SK-N-SH (cell line): ENCODE measurements around the gene AP2A2. TPM values are rescaled to one million over a fixed set of nuclear protein-coding genes. Genes with fewer than 3 reads are reported as not detected.

Experiments used
- CTCF ChIA-PET: fragments of 300-600, 350-600 bp; formaldehyde crosslinking; extraction: SDS; loops from one replicate; lab custom pipeline; 2021; lab: Yijun Ruan, JAX
- POLR2A ChIA-PET: fragments of 350-600 bp; sonication (Branson Sonifier 250); formaldehyde crosslinking; extraction: SDS; loops from one replicate; lab custom pipeline; 2020; ENCODE audit warnings: antibody characterized with exemption, inconsistent platforms; lab: Yijun Ruan, JAX
- DNase-seq: peaks from one replicate; pipeline ENCODE4 v3.0.0; 2012
- H2AFZ ChIP-seq: fragments of 200-600 bp; sonication (generic); 2 replicates; pipeline ENCODE4 v1.8.1; 2016; ENCODE audit warnings: antibody characterized with exemption, mild to moderate bottlenecking, low read depth
- H3F3A ChIP-seq: fragments of 200-600 bp; sonication (generic); replicated peaks from 2 replicates; pipeline ENCODE3; 2016; ENCODE audit warnings: antibody characterized with exemption, mild to moderate bottlenecking; ENCODE audit not compliant: insufficient read depth
- H3K27ac ChIP-seq, 2 experiments: fragments of 200-500 bp in 1 of 2; fragments of 200-600 bp in 1 of 2; sonication (Bioruptor generic) in 1 of 2; sonication (generic), shearing (Covaris generic) in 1 of 2; 2 replicates each; pipeline versions ENCODE4 v1.5.1 to v1.6.1; 2014 to 2016; ENCODE audit warnings: low read depth in 2 of 2, inconsistent platforms in 1 of 2, low read length in 1 of 2, mild to moderate bottlenecking in 1 of 2, mixed read lengths in 1 of 2
- H3K27me3 ChIP-seq: fragments of 200-600 bp; sonication (generic), shearing (Covaris generic); 2 replicates; pipeline ENCODE4 v1.6.1; 2016; ENCODE audit warnings: mixed run types; ENCODE audit not compliant: insufficient read depth
- H3K36me3 ChIP-seq, 2 experiments: fragments of 200-500 bp in 1 of 2; fragments of 200-600 bp in 1 of 2; sonication (Bioruptor generic) in 1 of 2; sonication (generic) in 1 of 2; replicated peaks in 1 of 2; 2 replicates each; pipeline versions ENCODE3 to v1.5.1; 2014 to 2016; ENCODE audit warnings: low read length in 1 of 2, mild to moderate bottlenecking in 1 of 2; ENCODE audit not compliant: insufficient read depth in 2 of 2, control insufficient read depth in 1 of 2
- H3K4me1 ChIP-seq, 2 experiments: fragments of 200-500 bp in 1 of 2; fragments of 200-600 bp in 1 of 2; sonication (Bioruptor generic) in 1 of 2; sonication (generic), shearing (Covaris generic) in 1 of 2; 2 replicates each; pipeline versions ENCODE4 v1.5.1 to v1.6.1; 2014 to 2016; ENCODE audit warnings: low read depth in 1 of 2, low read length in 1 of 2, mixed run types in 1 of 2; ENCODE audit not compliant: insufficient read depth in 2 of 2, control insufficient read depth in 1 of 2
- H3K4me2 ChIP-seq: fragments of 200-600 bp; sonication (generic), shearing (Covaris generic); 2 replicates; pipeline ENCODE4 v1.6.1; 2017; ENCODE audit warnings: mixed run types
- H3K4me3 ChIP-seq, 2 experiments: fragments of 200-500 bp in 1 of 2; fragments of 200-600 bp in 1 of 2; sonication (Bioruptor generic) in 1 of 2; sonication (generic), shearing (Covaris generic) in 1 of 2; 2 replicates each; pipeline versions ENCODE4 v1.5.1 to v1.8.1; 2014 to 2016; ENCODE audit warnings: low read depth in 2 of 2, inconsistent platforms in 1 of 2, low read length in 1 of 2, mild to moderate bottlenecking in 1 of 2, mixed read lengths in 1 of 2, moderate library complexity in 1 of 2
- H3K79me2 ChIP-seq: fragments of 200-600 bp; sonication (generic); 2 replicates; pipeline ENCODE4 v1.8.1; 2017; ENCODE audit warnings: mild to moderate bottlenecking; ENCODE audit not compliant: insufficient read depth
- H3K9ac ChIP-seq: fragments of 200-600 bp; sonication (generic); 2 replicates; pipeline ENCODE4 v1.6.1; 2017; ENCODE audit warnings: mixed run types
- H3K9me2 ChIP-seq: fragments of 200-600 bp; sonication (generic); 2 replicates; pipeline ENCODE4 v1.6.1; 2017; ENCODE audit warnings: mixed run types
- H3K9me3 ChIP-seq: fragments of 200-600 bp; sonication (generic); 2 replicates; pipeline ENCODE4 v1.6.1; 2017; ENCODE audit warnings: mixed run types, mild to moderate bottlenecking, moderate library complexity
- H4K20me1 ChIP-seq: fragments of 200-600 bp; sonication (generic); 2 replicates; pipeline ENCODE4 v1.6.1; 2017; ENCODE audit warnings: mild to moderate bottlenecking, mixed run types; ENCODE audit not compliant: insufficient read depth
- CHD2 ChIP-seq: fragments of 150-350 bp; IDR thresholded peaks from 2 replicates; pipeline ENCODE4 v1.6.1; 2018; ENCODE audit warnings: low read length; ENCODE audit not compliant: partially characterized antibody
- CTCF ChIP-seq: fragments of 200-600 bp; sonication (generic); IDR thresholded peaks from 2 replicates; pipeline ENCODE4 v1.6.1; 2017; ENCODE audit warnings: antibody characterized with exemption, mild to moderate bottlenecking, moderate library complexity
- ELF1 ChIP-seq: IDR thresholded peaks from 2 replicates; pipeline ENCODE4 v1.4.0; 2012
- EP300 ChIP-seq, 2 experiments: IDR thresholded peaks; 2 replicates each; pipeline versions ENCODE4 v1.4.0 to v1.6.1; 2012; ENCODE audit warnings: borderline replicate concordance in 1 of 2, low read depth in 1 of 2, low read length in 1 of 2
- EZH2phosphoT487 ChIP-seq: fragments of 200-600 bp; sonication (generic); IDR thresholded peaks from 2 replicates; pipeline ENCODE4 v1.6.1; 2017; ENCODE audit warnings: low read depth, mixed run types, mild to moderate bottlenecking, antibody characterized with exemption, moderate library complexity, borderline replicate concordance
- FOSL2 ChIP-seq: IDR thresholded peaks from 2 replicates; pipeline ENCODE4 v1.4.0; 2012; ENCODE audit warnings: low read depth, mild to moderate bottlenecking, moderate library complexity, borderline replicate concordance
- FOXJ3 ChIP-seq: sonication (generic); formaldehyde crosslinking; IDR thresholded peaks from 2 replicates; pipeline ENCODE4 v1.5.1; 2020; ENCODE audit warnings: mild to moderate bottlenecking, missing genetic modification reagents
- GATA2 ChIP-seq: sonication (generic); formaldehyde crosslinking; IDR thresholded peaks from 2 replicates; pipeline ENCODE4 v1.5.0; 2020; ENCODE audit warnings: mild to moderate bottlenecking, missing genetic modification reagents
- JUND ChIP-seq: IDR thresholded peaks from 2 replicates; pipeline ENCODE4 v1.4.0; 2012
- MAX ChIP-seq: IDR thresholded peaks from 2 replicates; pipeline ENCODE4 v1.4.0; 2012; ENCODE audit warnings: low read depth
- MEF2A ChIP-seq: IDR thresholded peaks from 2 replicates; pipeline ENCODE4 v1.4.0; 2012; ENCODE audit warnings: low read depth, borderline replicate concordance
- MXI1 ChIP-seq: IDR thresholded peaks from 2 replicates; pipeline ENCODE4 v1.6.1; 2012; ENCODE audit warnings: mild to moderate bottlenecking, low read depth, low read length, improper control_type of control experiment
- NRF1 ChIP-seq: IDR thresholded peaks from 2 replicates; pipeline ENCODE4 v1.6.1; 2012; ENCODE audit warnings: low read depth, mild to moderate bottlenecking, low read length
- PBX3 ChIP-seq: IDR thresholded peaks from 2 replicates; pipeline ENCODE4; 2012
- POLR2AphosphoS5 ChIP-seq: IDR thresholded peaks from 2 replicates; pipeline ENCODE4 v1.6.1; 2012; ENCODE audit warnings: low read depth, low read length
- RAD21 ChIP-seq: IDR thresholded peaks from 2 replicates; pipeline ENCODE4 v1.6.1; 2012; ENCODE audit warnings: mild to moderate bottlenecking, low read length
- RCOR1 ChIP-seq: fragments of 150-350 bp; IDR thresholded peaks from 2 replicates; pipeline ENCODE4 v1.6.1; 2017; ENCODE audit warnings: antibody characterized with exemption, low read length
- RFX5 ChIP-seq: IDR thresholded peaks from 2 replicates; pipeline ENCODE4 v1.6.1; 2012; ENCODE audit warnings: mild to moderate bottlenecking, improper control_type of control experiment, low read length
- SIN3A ChIP-seq: IDR thresholded peaks from 2 replicates; pipeline ENCODE4 v1.6.1; 2012; ENCODE audit warnings: low read depth, mild to moderate bottlenecking, low read length, moderate library complexity, borderline replicate concordance
- TAF1 ChIP-seq: IDR thresholded peaks from 2 replicates; pipeline ENCODE4 v1.6.1; 2012; ENCODE audit warnings: low read depth, mild to moderate bottlenecking, low read length, moderate library complexity, borderline replicate concordance
- TCF12 ChIP-seq: IDR thresholded peaks from 2 replicates; pipeline ENCODE4 v1.4.0; 2012
- USF2 ChIP-seq: fragments of 150-350 bp; IDR thresholded peaks from 2 replicates; pipeline ENCODE4 v1.6.1; 2017; ENCODE audit warnings: antibody characterized with exemption, low read length, low read depth, borderline replicate concordance
- WGBS: methylation state at CpG from one replicate; pipeline ENCODE4 v1.1.6; 2017; ENCODE audit warnings: low lambda C conversion rate; 5-methylcytosine and 5-hydroxymethylcytosine counted together
- polyA plus RNA-seq, 3 experiments: library from polyadenylated mRNA; depleted of rRNA; stranded (reverse); fragments of >200 nt; gene quantifications; 2 replicates each; pipeline ENCODE4 v1.2.3, GENCODE V29; 2012

AP2A2 gene
- polyA plus RNA-seq, 1 of the 3 experiments (the other 2 are of a cell fraction), result 42.7 TPM

GRCh38 chr11:926341-926916 is 759 bp downstream of the AP2A2 start:
- Histone ChIP-seq H4K20me1 (peaks cover 44% of the 10 kb centered on the region), H2AFZ (peak overlapping the region; percentile 17; the same call in 1 of the 2 replicates), H3K4me1 (peaks cover 0 to 31% of the 10 kb centered on the region in 2 experiments; a peak in 1 of 4 replicates), H3K27me3 (no peaks in the 10 kb centered on the region), H3K36me3 (peaks cover 8 to 9% of the 10 kb centered on the region in 2 experiments), H3K27ac (peak overlapping the region; percentile 64 to 92; a peak in 3 of 4 replicates), H3K4me3 (peak overlapping the region; percentile 69 to 82), H3K4me2 (peak overlapping the region; percentile 76), H3K9ac (peak overlapping the region; percentile 77), H3K79me2 (peaks cover 52% of the 10 kb centered on the region), H3K9me2 (no peaks in the 10 kb centered on the region), H3F3A (peaks cover 8% of the 10 kb centered on the region), H3K9me3 (no peaks in the 10 kb centered on the region)
- DNase-seq, result peak; percentile 89
- ChIA-PET CTCF (interaction anchor here (1.6 to 3.6 kb wide), 4 partner anchors 8 to 124 kb away, joined by 3 to 27 read pairs (median 8); no protein-coding TSS in a partner anchor), POLR2A (interaction anchor here (0.7 kb wide), 1 partner anchor 15 kb away, joined by 3 read pairs; no protein-coding TSS in a partner anchor)
- WGBS, result 2% methylated on average over 18 of the region's 26 CpGs
- TF ChIP-seq CHD2, result peak; percentile 55
- peak; percentile 30; the same call in 1 of the 2 replicates for TF ChIP-seq FOSL2
- TF ChIP-seq MXI1, result peak; percentile 89; the same call in 1 of the 2 replicates
- peak; percentile 67; the same call in 1 of the 2 replicates for TF ChIP-seq MAX
- TF ChIP-seq RCOR1, result 0 out of 2 replicates have a peak, but pooled peaks have one; percentile 58
- TF ChIP-seq ELF1, result no peak
- TF ChIP-seq GATA2 (CRISPR knock-in tag), result peak; percentile 88
- TF ChIP-seq TAF1, result no peak
- TF ChIP-seq SIN3A, result 0 out of 2 replicates have a peak, but pooled peaks have one; percentile 38
- TF ChIP-seq POLR2AphosphoS5, result no peak
- TF ChIP-seq PBX3, result no peak
- peak in 1 of 2 experiments; percentile 74; a peak in 2 of 4 replicates for TF ChIP-seq EP300 (IDR thresholded peaks at IDR 0.05; ENCODE audit: borderline replicate concordance in 1 of 2, low read depth in 1 of 2, low read length in 1 of 2)
- TF ChIP-seq RFX5, result peak; percentile 11; the same call in 1 of the 2 replicates
- TF ChIP-seq FOXJ3 (CRISPR knock-in tag), result 0 out of 2 replicates have a peak, but pooled peaks have one; percentile 48

- peaks cover 58% of the 10 kb centered on the region for H4K20me1 ChIP-seq
- TF ChIP-seq SIN3A, result no peak
- TF ChIP-seq CHD2, result no peak
- TF ChIP-seq TCF12, result no peak
- TF ChIP-seq RCOR1, result no peak
- TF ChIP-seq CTCF, result no peak
- TF ChIP-seq RFX5, result no peak
- no peak for TF ChIP-seq EZH2phosphoT487
- no peak for TF ChIP-seq NRF1
- TF ChIP-seq RAD21, result no peak
- TF ChIP-seq EP300 (IDR thresholded peaks at IDR 0.05; ENCODE audit: borderline replicate concordance in 1 of 2, low read depth in 1 of 2, low read length in 1 of 2), result no peak
- TF ChIP-seq POLR2AphosphoS5, result no peak
- no peak for TF ChIP-seq USF2
- no peak for TF ChIP-seq JUND
- no peak for TF ChIP-seq MXI1
- no peak for TF ChIP-seq MEF2A
These were observed 2.2 kb downstream of the AP2A2 start for GRCh38 chr11:927871-928270.

More at GRCh38 chr11:927871-928270, 2.2 kb downstream of the AP2A2 start:
- POLR2A ChIA-PET, result interaction anchor here (0.6 kb wide), 1 partner anchor 32 kb away, joined by 3 read pairs; no protein-coding TSS in a partner anchor
- H3K79me2 ChIP-seq, result peaks cover 67% of the 10 kb centered on the region
- H3K4me1 ChIP-seq, result peaks cover 0 to 31% of the 10 kb centered on the region in 2 experiments; a peak in 1 of 4 replicates
- H3K9me2 ChIP-seq, result no peaks in the 10 kb centered on the region
- WGBS, result 96% methylated on average over 7 of the region's 7 CpGs
- H3F3A ChIP-seq, result peaks cover 8% of the 10 kb centered on the region
- no peak overlapping the region for H2AFZ ChIP-seq
- no peak overlapping the region for H3K9ac ChIP-seq
- peaks cover 8 to 9% of the 10 kb centered on the region in 2 experiments for H3K36me3 ChIP-seq
- CTCF ChIA-PET, result interaction anchor here (0.7 to 4.8 kb wide), 4 partner anchors 8 to 123 kb away, joined by 3 to 21 read pairs (median 3); no protein-coding TSS in a partner anchor
- no peak overlapping the region for H3K4me3 ChIP-seq
- DNase-seq, result no peak
- 0 out of 2 replicates have a peak overlapping the region, but pooled peaks have one; percentile 24 for H3K4me2 ChIP-seq
- H3K27ac ChIP-seq, result no peak overlapping the region
- H3K27me3 ChIP-seq, result no peaks in the 10 kb centered on the region
- H3K9me3 ChIP-seq, result no peaks in the 10 kb centered on the region
